Right ventricle myocardium inferior (tissue), 1 donor: Measurements from ENCODE around the gene IGFBP5. TPM values are rescaled to one million over a fixed set of nuclear protein-coding genes. Genes with fewer than 3 reads are reported as not detected.

Experiments
- ATAC-seq: fragments of 200-7000 bp; cut with Tn5 transposase; one replicate; pipeline ENCODE4 v1.9.1; 2020; ENCODE audit warnings: mild to moderate bottlenecking, moderate library complexity
- DNase-seq: peaks from one replicate; pipeline ENCODE4 v3.0.0; 2021; ENCODE audit errors: missing footprints
- intact Hi-C: fragments of 100-400 bp; cut with DNase I; formaldehyde crosslinking; loops from one replicate; pipeline ENCODE4 v1.11.0; 2022
- long read RNA-seq: library from polyadenylated mRNA; unstranded; transcript quantifications from one replicate; pipeline ENCODE4 v2.0.0, GENCODE V29; 2021
- total RNA-seq: library from RNA; stranded (reverse); fragmentation: NEBNext Ultra II Directional; extraction: Animal tissue kit (Norgen Biotek cat#: 25700); gene quantifications from one replicate; pipeline ENCODE4 v1.2.1, GENCODE V29; 2021
- donor health status: DM: no; HTN: yes; CAD: no; lungs with severe emphysema.

The IGFBP5 gene, protein sequence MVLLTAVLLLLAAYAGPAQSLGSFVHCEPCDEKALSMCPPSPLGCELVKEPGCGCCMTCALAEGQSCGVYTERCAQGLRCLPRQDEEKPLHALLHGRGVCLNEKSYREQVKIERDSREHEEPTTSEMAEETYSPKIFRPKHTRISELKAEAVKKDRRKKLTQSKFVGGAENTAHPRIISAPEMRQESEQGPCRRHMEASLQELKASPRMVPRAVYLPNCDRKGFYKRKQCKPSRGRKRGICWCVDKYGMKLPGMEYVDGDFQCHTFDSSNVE
- total RNA-seq: 156 TPM
- long read RNA-seq, full-length matches to known transcripts: 11 of 82 reads
- long read RNA-seq, partial matches to known transcripts: 3 of 82 reads
- long read RNA-seq, other reads (novel, unspliced or antisense): 68 of 82 reads

DNA sequence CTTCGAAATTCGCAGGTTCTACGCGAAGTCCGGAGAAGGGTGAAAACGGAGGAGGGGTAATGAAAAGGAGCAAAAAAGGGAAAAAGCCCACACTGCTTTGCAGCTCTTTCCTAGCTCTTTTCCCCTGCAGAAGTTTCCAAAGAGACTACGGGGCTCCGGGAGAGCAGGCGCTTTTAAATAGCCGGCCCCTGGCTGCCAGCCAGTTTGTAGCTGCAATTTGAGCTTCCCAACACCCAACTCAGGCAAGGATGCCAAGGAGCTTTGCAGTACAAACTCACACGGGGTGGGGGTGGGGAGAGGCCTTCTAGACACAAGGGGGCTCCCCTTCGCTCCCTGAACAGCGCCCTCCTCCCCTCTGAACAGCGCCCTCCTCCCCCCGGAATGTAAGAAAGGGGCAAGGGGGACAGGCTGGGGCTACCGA, at the start of gene IGFBP5:
Gene IGFBP5, minus strand, starts transcription at position 149 of the 421 bp plus-strand sequence. CDS start 774 bp downstream, outside the sequence.
- peak; percentile 42 for ATAC-seq
- peak; percentile 91 for DNase-seq
- intact Hi-C loops: loop anchor here (5.0 to 10.0 kb wide), 8 partner anchors 77 to 1017 kb away; no protein-coding TSS in a partner anchor

DNA sequence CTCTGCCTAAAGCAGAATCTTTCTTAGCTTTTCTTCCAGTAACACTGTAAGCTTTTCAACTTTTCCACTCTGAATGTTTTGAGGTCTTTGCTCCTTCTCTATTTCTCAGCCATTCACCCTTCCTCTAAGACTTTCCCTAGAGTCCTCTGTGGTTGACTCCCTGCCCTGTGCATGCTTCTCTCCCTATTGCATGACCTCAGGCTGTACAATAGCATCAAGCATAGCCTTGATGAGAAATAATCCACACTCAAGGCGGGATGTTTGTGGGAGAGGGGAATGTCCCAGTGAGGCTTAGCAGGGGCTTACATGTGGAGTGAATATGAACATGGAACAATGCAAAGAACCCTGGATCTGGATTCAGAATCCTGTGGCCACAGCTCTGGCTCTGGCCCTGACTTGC, 48.4 kb upstream of the IGFBP5 start:
- no peak for ATAC-seq
- intact Hi-C loops: no loop called here
- no peak for DNase-seq

DNA sequence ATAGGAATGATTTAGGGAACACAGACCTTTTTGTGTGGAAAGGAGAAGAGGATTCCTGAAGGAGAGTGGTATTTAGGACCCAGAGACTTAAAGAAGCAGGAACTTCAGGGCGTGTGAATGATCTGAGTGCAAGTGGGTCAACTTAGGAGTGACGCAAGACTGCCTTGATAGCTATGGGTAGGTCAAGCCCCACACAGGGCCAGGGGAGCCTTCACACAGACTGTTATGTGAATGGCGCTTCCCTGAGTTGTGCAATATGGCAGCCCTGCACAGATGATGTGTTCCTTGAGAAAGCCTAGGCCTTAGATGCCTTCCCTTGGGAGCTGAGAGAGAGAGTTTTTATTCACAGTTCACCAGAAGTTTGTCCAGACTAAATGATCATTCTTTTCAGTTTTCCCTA, 47.1 kb upstream of the IGFBP5 start:
- intact Hi-C loops: no loop called here
- peak; percentile 91 for ATAC-seq
- peak; percentile 84 for DNase-seq

DNA sequence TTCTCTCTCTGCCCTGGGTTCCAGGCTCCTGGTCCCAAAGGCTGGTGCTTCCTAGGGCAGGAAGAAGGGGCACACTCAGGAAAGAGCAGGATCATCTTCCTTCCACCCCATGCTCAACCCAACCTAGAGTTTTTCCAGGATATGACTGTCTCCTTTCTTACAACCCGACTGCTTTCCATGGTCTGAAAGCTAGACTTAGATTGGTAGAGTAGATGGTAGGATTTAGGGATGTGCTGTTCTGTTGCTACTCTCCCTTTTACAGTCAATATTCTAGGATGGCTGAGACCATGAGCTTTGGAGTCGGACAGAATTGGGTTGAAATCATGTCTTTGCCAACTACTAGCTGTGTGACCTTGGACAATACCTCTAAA, 45.9 kb upstream of the IGFBP5 start:
- DNase-seq (no peak), ATAC-seq (no peak)
- intact Hi-C loops: no loop called here

DNA sequence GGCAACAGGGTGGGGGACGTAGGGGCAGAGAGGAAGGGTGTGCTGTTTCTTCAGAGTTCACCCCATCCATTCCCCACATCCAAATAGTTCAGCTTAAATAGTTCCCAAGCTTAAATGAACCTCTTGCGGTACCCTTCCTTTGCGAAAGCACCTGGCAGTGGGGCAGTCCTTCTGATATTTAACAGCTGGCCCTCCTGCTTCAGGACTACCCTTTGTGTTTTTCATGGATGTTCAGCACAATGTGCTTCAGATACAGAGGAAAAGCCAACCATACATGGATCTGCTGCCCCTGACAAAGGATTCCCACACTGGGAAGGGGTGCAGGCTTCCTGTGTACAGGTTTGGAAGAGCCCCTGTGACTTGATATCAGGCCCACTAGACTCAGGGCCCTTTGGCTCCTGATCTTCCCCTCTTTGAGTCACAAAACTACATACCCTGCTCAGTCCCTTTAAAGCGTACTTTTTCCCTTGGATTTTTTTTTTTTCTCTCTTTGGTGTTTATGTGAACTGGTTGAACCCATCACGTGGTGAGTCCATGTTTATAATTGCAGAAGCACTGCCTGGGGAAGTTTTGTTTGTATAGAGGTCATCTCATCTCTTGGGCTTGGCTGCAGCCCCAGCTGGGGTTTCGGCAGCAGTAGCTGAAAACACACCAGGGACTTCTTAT, 45.3 kb upstream of the IGFBP5 start:
- intact Hi-C loops: no loop called here
- ATAC-seq (peak; percentile 34), DNase-seq (no peak)

DNA sequence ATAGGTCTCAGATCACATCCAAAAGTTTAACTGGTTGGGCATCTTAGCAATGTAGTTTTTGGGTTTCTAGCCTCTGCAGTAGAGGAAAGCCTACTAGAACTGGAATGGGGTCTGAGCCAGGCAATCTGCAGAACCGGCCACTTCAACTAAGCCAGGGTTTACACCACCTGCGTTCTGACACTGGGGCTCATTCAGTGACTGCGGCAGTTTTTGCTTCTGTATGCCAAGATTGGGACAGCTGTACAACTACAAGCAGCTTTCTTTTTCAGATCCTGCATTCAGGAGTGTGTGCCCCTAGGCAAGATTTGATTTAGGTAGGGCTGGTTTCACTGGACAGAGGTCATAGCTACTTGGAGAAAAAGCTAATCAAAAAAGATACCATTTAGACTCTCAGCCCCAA, 43.7 kb upstream of the IGFBP5 start:
- intact Hi-C loops: no loop called here
- no peak for ATAC-seq
- DNase-seq: no peak

DNA sequence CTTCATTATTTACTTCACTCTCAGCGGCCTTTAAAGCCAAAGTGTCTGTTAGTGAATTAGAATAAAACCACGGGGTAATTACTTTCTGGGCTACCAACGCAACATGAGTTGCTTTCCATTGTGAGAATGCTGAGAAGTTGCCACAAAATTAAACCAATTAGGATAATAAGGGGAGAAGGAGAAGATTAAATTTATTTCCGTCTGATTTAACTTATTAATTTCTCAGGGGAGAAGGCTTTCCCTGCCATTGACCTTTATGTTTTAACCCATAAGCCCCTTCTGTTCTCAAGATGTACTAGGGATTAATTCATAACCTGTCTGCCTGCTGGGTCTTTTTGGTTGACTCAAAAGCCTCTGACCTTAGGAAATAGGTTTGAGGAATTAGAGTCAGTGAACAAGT, 42.3 kb upstream of the IGFBP5 start:
- no peak for ATAC-seq
- no peak for DNase-seq
- intact Hi-C loops: no loop called here

DNA sequence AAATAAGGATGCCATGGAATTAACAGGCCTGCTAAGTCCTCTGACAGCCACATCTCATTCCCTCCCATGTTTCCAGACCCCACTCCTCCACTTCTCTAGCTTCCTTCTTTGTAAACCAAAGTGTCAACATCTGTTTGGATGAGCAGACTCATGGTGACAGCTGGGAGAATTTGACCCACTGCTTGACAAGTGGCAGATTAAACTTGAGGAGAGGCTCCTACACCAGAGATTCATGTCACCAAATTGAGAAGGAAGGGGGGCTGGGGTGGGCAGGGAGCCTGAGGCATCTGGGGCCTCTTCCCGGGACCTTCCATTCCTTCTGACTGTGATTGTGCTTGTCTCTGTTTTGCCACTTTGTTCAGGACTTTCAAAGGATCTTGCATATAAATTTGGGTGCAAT, 41.0 kb upstream of the IGFBP5 start:
- ATAC-seq (no peak), DNase-seq (no peak)
- intact Hi-C loops: no loop called here

DNA sequence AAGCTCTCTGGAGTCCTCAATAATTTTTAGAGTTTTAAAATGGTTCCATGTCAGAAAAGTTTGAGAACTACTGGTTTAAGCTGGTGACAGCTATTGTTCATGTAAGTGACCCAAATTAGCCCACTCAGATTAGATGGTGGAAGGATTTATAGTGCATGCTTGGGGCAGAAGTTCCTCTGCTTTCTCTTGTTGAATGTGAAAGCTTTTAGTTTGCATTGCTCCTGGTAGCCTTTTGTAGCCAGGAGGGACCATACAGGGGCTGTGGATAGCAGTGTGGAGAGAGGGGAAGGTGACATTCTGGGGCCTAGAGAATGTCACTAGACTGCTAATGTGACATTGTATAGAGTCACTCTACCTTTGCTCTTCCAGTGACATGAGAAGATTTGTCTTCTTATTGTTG, 40.3 kb upstream of the IGFBP5 start:
- no peak for ATAC-seq
- intact Hi-C loops: no loop called here

DNA sequence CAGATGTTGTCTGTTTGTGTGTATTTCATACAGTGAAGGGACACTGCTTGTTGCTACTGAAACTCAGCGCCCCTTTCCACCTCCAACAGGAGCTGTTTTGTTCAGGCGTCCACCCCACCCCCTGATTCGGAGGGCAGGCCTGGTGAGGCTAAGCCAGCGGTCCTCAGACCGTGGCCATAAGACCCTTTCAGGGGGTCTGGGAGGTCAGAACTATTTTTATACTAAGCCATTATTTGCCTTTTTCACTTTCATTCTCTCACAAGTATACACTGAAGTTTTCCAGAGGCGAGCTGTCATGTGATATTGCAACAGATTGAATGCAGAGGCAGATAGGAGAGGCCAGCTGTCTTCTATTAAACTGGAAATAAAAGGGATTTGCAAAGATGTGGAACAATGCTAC, 39.7 kb upstream of the IGFBP5 start:
- ATAC-seq (peak; percentile 67), DNase-seq (no peak)
- intact Hi-C loops: no loop called here

More for the DNA sequence above, 40.3 kb upstream of the IGFBP5 start:
- DNase-seq: no peak

DNA sequence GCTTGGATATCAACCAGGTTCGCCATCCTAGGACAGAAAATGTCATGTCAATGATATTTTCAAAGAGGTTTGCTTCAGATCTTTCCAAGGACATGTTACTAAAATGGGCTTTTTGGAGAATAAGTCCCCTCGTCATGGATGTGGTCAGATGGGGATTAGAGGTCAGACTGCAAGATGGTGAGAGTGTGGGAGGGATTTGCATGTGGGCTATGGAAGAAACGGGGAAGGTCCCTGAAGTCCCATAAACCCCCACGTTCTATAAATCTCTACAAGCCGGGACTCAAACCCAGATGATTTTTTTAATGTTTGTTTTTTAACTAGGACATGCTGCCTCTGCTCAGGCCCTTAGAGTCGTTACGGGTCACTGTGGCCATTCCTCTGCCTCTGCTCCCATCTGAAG, 37.7 kb upstream of the IGFBP5 start:
- intact Hi-C loops: no loop called here

DNA sequence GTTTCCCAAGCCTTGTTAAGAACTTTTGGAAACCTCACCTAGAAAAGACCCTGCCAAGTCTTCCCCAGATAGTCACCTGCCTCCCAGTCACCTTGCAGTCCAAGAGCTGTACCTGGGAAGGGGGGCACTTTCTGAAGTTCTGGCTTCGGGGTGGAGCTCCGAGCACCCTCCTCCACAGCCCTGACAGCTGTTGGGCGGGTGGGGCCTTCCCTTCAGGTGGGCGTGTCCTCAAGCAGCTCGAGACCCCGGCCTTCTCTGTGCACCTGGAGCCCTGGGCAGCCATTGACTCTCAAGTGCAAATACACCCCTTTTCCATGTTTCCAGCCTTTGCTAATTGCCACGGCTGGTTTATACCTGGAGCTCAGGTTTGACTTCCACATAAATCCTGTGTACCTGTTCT, 37.0 kb upstream of the IGFBP5 start:
- ATAC-seq (no peak), DNase-seq (no peak)
- intact Hi-C loops: no loop called here

More for the DNA sequence above, 37.7 kb upstream of the IGFBP5 start:
- DNase-seq (no peak), ATAC-seq (no peak)

DNA sequence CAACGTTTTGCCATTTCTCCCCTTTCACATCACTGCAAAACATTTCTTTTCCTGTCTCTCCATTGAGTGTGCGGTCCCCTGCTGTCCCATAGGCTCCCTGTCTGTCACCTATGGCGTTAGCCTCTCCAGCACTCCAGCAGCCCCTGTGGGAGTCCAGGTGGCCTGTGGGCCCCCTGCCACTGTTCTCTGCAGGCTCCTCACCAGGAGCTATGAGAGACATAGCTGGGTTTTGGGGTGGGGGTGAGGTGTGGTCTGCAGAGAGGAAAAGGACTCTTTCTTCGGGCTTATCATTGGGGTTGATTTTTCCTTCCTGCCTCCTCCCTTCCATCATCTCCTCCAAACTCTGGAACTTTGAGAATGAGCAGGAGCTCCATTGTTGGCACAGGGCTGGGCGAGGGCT, 36.1 kb upstream of the IGFBP5 start:
- DNase-seq (no peak), ATAC-seq (no peak)
- intact Hi-C loops: no loop called here

DNA sequence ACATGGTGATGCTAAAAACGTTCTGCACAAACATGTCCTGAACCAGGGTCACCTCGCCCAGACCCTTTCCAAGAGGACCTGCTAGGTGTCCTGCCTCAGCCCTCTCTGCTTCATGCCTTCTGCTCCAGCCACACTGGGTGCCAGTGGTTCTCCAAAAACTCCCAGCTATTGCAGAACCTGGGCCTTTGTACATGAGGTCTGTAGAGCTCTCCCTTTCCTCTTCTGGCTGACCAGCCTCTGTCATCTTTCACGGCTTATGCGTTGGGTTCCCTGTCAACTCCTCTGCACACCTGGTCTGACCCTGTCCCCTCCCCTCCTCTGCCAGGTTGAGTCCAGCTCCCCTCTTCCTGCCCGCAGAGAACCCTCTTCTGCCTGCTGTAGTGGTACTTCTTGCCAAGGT, 35.5 kb upstream of the IGFBP5 start:
- ATAC-seq: no peak
- intact Hi-C loops: no loop called here
- no peak for DNase-seq

DNA sequence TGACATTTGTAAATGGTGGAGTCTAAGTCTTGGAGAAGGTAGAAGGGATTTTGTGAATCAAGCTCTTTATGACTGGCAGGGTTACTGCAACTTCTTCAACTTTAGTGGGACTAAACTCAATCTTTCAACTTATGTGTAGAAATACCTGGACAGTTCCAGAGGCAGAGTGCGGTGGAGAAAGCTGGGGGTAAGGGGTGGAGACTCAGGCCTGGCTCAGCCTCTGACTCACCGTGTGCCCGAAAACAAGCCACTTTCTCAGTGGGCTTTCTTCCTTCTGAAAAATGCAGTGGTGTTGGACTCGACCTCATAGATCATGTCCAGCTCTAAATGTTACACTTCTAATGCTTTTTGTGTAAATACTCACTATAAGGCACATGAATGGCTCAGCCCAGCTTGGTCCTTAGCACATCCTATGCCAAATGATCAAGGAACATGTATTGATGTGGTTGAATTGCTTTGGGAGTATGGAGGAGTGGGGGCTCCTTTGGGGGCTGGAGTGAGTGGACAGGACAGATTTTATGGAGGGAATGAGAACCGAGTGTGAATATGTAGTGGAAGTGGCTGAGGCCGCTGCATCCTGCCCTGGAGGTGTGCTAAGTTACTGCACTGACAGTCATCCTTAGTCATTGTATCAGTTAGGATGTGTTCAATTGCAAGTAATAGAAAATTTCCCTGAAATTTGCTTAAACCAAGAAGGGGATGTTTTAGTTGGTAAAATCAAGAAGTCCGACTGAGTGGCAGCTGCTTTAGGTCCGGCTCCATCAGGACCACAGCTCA, 32.2 kb upstream of the IGFBP5 start:
- DNase-seq (no peak), ATAC-seq (no peak)
- intact Hi-C loops: no loop called here

DNA sequence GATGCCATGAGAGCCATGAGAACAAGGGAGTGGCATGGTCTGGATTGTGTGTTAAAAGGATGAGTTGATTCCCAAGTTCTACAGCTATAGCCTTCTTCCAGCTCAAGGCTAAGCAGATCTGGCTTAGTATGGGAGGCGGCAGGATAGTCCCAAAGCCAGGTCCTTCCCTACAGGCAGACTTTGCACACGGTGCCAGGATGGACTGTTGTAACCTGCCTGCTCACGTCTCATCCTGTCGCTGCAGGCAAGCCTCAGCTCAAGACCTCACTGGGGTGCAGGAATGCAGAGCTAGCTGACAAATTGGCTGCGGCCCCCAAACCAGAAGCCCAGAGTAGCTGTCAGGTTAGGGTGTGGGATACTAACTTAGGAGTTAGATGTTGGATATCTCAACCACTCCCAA, 28.8 kb upstream of the IGFBP5 start:
- DNase-seq (no peak), ATAC-seq (no peak)
- intact Hi-C loops: no loop called here

DNA sequence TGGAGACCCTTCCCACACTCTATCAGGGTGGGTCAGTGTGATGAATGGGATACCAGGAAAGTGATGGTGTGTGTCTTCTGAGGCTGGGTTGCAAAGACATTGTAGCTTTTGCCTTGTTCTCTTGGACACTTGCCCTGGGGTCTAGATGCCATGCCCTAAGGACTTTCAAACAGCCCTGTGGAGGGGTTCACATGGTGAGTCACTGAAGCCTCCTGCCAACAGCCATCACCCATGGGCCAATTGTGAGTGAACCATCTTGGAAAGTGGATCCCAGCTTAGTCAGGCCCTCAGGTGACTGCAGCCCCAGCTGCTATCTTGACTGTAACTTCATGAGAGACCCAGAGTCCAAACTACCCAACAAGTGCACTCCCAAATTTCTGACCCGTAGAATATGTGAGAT, 25.8 kb upstream of the IGFBP5 start:
- intact Hi-C loops: no loop called here
- DNase-seq (no peak), ATAC-seq (no peak)

DNA sequence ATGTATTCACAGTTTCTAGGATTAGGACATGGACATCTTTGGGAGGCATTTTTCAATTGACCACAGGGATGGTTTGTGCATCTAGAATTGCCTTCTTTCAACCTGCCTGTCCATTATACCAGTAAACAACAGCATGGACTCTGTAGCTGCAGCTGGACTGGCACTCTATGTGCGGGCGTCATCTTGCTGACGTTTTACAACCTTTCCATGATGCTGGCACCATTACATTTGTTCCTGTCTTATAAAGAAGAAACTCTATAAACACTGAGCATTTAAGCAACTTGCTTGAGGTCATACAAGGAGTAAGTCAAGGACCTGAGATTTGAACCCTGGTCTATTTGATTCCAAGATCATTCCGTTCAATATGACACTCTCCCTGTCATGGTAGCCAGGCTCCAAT, 25.4 kb upstream of the IGFBP5 start:
- intact Hi-C loops: no loop called here
- no peak for ATAC-seq
- no peak for DNase-seq

DNA sequence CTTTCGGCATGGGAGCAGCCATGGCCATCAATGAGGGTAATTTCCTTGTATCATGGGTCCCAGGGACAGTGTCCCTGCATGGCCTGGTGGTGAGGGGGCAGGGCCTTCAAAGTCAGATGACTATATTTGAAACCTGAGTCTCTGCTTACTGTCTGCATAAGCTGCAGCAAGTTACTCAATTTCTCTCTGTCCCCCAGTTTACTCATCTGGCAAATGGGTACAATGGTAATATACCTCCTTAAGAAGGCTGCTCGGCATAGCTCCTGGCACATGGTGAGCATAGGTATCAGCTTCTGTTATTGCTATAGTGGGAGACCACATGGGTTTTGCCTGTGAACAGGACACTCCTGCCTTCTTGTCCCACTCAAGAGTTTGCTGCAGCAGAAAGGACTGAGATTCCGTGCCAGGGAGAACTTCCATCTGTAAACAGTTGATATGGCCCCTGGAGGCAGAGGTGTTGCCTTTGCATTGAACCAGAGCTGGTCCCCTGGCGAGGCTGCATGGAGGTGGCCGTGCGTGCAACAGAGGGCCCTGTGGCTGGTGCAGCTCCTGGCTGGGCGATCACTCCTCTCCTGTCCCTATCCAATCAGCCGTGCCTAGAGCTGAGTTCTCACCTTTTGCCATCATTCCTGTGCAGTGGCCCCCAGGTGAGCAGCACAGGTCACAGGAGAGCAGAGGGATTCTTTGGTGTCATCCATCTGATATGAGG, 22.7 kb upstream of the IGFBP5 start:
- DNase-seq: no peak
- intact Hi-C loops: no loop called here

More for the DNA sequence above, 22.7 kb upstream of the IGFBP5 start:
- no peak for ATAC-seq
